Astrocyte of the cerebellum (primary cell): ENCODE results near the gene MPI.
"Not testable (repeated sequence)": the region's sequence is repeated elsewhere in the genome, so short reads cannot be mapped to it uniquely, and the experiment has no call there.

ENCODE experiments used
- DNase-seq: peaks from one replicate; pipeline ENCODE4 v3.0.0-alpha.2; 2011; ENCODE audit warnings: low read depth
- H3K4me3 ChIP-seq: 2 replicates; pipeline ENCODE4 v1.5.1; 2011; ENCODE audit warnings: mild to moderate bottlenecking, low read depth, low read length, moderate library complexity
- CTCF ChIP-seq: IDR thresholded peaks from 2 replicates; pipeline ENCODE4 v1.5.1; 2012; ENCODE audit warnings: low read length, low read depth, moderate library complexity, mild to moderate bottlenecking; ENCODE audit errors: missing control alignments
- in situ Hi-C: cut with HindIII; loops from 2 replicates; pipeline ENCODE4 v1.10.0; 2017; ENCODE audit warnings: low sequenced_read_pairs

The MPI gene

GRCh38 chr15:74904190-74904805 lies 14.5 kb downstream of the MPI start:
- H3K4me3 ChIP-seq = no peak overlapping the region
- no peak for DNase-seq
- no peak for TF ChIP-seq CTCF
- in situ Hi-C loops = no loop called here

- H3K4me3 ChIP-seq = peak overlapping the region; percentile 86
- no peak for DNase-seq
- in situ Hi-C loops = loop anchor here (5.0 kb wide), 1 partner anchor 46 kb away; no protein-coding TSS in a partner anchor
- TF ChIP-seq CTCF = no peak
Observed at GRCh38 chr15:74906067-74906449, 16.2 kb downstream of the MPI start.

GRCh38 chr15:74906450-74907162 lies 16.8 kb downstream of the MPI start, which contains the start of gene FAM219B:
FAM219B (minus strand) TSS chr15:74906851; CDS start chr15:74906800, 51 bp downstream.
- peak within 1 kb of the TSS; percentile 86 for H3K4me3 ChIP-seq
- DNase-seq = peak; percentile 63
- in situ Hi-C loops = loop anchor here (5.0 kb wide), 1 partner anchor 46 kb away; no protein-coding TSS in a partner anchor
- no peak for TF ChIP-seq CTCF

- TF ChIP-seq CTCF = no peak
- H3K4me3 ChIP-seq = peak overlapping the region; percentile 86
- in situ Hi-C loops = loop anchor here (5.0 kb wide), 1 partner anchor 45 kb away; no protein-coding TSS in a partner anchor
- no peak for DNase-seq
Observed at GRCh38 chr15:74907163-74907870, 17.5 kb downstream of the MPI start.

- DNase-seq = no peak
- in situ Hi-C loops = loop anchor here (5.0 kb wide), 1 partner anchor 44 kb away; no protein-coding TSS in a partner anchor
- TF ChIP-seq CTCF = no peak
Observed at GRCh38 chr15:74908635-74909034, 18.8 kb downstream of the MPI start.

GRCh38 chr15:74913041-74913440 lies 23.2 kb downstream of the MPI start:
- in situ Hi-C loops = no loop called here
- no peak overlapping the region for H3K4me3 ChIP-seq
- no peak for DNase-seq
- no peak for TF ChIP-seq CTCF

More at GRCh38 chr15:74908635-74909034, 18.8 kb downstream of the MPI start:
- no peak overlapping the region for H3K4me3 ChIP-seq

- DNase-seq, in situ Hi-C loops, H3K4me3 ChIP-seq: not testable (repeated sequence)
Observed at GRCh38 chr15:74913799-74914198, 24.0 kb downstream of the MPI start.
